GM19324 (cell line): ENCODE data around the gene PSMD5.
A peak's percentile ranks its signal among the peaks of the same experiment; 100 is the strongest.

Source experiments
- ATAC-seq: cut with Tn5 transposase; IDR thresholded peaks from one replicate; pipeline ENCODE4 v1.9.1; 2021; ENCODE audit warnings: mild to moderate bottlenecking, moderate library complexity; ENCODE audit not compliant: unreplicated experiment, low FRiP score

PSMD5 gene

GRCh38 chr9:120875643-120875953 lies 32.9 kb upstream of the PSMD5 start:
- no peak for ATAC-seq

DNA sequence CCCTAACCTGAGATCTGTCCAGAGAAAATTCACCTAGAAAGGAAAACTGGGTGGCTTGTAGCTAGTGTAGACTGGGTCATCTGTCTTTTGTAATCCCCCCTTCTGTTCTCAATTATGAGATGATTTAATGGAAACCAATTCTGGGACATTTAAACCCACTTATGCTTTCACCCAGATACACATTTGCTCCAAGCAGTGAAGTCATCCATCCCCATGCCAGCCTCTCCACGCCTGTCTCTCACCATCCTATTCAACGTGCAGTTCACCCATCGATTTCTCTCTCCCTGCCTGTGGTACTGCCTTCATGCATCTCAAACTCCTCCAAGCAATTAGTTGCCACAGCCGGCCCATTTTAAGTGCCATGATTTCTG lies 32.5 kb upstream of the PSMD5 start:
- ATAC-seq, result no peak

DNA sequence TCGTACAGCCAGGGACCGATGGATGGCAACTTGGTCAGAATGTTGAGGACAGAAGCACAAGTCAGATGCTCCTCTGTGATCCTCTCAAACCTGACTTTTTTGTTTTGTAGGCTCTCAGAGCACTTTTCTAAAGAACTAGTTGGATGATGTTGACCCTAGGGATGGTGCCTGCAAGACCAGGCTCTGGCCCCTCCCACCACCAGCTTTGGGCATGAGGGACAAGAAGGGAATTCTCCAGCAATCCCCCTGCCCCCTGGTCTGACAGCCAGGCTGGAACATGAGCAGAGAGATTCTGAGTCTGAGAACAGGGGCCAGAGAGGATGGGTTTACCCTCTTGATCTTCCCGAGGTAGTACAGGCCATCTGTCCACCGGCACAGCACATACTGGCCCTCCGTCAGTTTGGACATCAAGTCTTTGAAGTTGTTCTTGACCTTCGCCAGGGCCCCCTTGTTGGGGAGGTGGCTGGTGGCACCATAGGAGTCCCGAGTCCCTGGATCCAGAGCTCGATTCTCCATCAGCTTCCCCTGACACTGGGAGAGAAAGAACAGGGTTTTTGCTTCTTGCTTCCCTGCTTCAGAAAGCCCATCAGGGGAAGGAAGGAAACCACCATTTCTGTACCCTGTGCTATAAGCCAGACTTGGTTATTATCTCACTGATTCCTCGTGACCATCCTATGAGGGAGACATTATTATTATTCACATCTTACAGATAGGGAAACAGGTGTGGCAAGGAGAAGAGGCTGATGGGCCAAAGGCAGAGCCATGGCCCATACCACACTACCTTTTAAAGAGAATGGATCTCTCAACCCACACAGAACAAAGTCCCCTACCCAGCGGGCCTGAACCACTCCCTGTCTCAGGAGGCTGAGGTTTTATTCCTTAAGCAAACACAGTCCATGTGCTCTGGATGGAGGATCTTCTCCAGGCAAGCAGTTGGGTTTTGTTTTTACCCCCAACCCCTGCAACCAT lies 31.8 kb upstream of the PSMD5 start:
- ATAC-seq, result no peak

DNA sequence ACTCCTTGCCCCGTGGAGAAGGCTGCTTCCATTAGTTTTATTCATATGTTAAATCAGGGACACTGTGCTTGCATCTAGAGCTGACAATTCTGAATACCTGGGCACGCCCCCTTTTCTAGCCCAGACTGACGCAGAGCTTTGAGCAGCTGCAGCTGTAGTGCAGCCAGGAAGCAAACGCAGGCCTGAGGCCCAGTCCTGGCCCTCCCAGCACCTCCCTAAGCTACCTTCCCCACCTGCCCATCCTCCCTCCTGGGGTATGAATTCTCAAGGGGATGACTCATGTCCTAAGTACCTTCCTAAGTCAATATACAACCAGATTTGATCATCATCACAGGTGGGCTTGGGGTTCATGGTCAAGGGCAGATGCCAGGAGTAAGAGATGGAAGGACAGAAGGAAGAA lies 30.8 kb upstream of the PSMD5 start:
- no peak for ATAC-seq

- ATAC-seq, result no peak
Measured at GRCh38 chr9:120872791-120873502, 30.2 kb upstream of the PSMD5 start.

GRCh38 chr9:120870206-120870605 lies 27.5 kb upstream of the PSMD5 start:
- ATAC-seq, result no peak

DNA sequence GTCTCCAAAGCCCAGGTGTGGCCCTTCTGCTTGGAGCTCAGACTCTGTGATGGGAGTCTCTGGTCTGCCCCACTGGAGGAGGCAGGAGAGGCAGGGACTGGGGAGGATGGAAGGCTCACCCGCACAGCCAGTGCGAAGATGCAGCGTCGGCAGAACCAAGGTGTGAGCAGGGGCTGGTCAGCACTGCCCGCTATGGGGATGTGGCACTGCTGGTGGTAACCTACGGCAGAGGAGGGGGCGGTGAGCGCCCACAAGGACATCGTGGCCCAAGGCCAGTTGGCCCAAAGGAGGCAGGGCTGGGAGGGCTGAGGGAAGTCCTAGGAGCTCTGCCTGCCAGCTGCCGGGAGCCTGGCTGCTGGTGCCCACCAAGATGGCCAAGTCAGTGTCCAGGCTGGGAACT lies 27.0 kb upstream of the PSMD5 start:
- ATAC-seq, result no peak

GRCh38 chr9:120869360-120869687 lies 26.6 kb upstream of the PSMD5 start:
- no peak for ATAC-seq

- peak; percentile 93 for ATAC-seq
Measured at GRCh38 chr9:120868676-120869359, 26.1 kb upstream of the PSMD5 start.

DNA sequence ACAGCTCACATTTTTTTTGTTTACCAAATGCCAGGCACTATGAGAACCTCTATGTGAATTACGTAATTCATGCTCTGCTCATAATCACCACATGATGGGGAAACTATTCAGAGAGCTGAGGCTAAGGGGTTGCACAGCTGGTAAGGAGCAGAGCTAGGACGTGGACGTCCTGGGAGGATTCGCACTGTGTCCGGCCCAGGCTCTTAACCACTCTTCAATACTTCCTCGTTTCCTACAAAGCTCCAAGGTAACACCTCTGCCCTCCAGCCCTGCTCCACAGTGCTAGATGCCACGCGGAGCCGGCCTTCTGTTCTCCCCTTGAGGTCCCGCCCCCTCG lies 25.6 kb upstream of the PSMD5 start:
- ATAC-seq, result no peak

GRCh38 chr9:120867676-120868338 lies 25.1 kb upstream of the PSMD5 start:
- no peak for ATAC-seq

GRCh38 chr9:120866651-120867050 lies 23.9 kb upstream of the PSMD5 start:
- no peak for ATAC-seq

DNA sequence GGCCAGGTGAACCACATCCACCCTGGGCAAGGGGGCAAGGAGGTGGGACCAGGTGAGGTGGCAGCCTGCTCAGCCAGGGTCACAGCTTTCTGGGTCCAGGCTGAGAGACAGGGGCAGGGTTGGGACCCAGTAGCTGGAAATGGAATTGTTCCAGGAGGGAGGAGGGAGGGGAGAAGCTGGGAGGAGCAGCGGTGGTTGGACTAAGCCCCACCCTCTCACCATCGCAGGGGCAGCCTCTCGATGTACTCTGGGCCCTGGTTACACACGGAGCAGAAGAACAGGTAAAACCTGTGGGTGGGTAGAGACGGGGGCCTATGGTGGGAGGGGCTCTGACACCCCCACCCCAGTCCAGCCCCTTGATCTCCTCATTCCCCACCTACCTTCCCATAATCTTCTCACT lies 23.1 kb upstream of the PSMD5 start:
- no peak for ATAC-seq

- no peak for ATAC-seq
Measured at GRCh38 chr9:120865176-120865575, 22.5 kb upstream of the PSMD5 start.

GRCh38 chr9:120864719-120865118 lies 22.0 kb upstream of the PSMD5 start:
- ATAC-seq, result no peak

DNA sequence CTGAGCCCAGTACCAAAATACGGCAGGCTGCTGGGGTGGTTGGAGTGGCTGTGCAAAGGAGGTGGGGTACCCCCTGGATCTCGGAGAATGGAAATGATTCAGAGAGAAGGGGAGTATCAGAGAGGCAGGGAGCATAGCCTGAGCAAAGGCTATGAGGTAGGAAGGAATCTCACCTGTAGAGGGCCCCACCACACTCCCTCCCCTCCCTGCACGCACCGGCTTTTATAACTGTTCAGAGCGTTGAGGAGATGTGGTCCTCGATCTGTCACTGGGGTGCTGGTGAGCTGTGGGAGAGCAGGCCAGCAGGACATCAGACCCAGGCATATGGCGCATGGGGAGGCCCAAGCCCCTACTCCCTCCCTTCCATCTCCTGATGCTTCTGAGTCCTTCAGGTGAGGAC lies 21.1 kb upstream of the PSMD5 start:
- no peak for ATAC-seq

GRCh38 chr9:120862452-120862851 lies 19.7 kb upstream of the PSMD5 start:
- ATAC-seq, result no peak

GRCh38 chr9:120861935-120862334 lies 19.2 kb upstream of the PSMD5 start:
- ATAC-seq, result no peak

GRCh38 chr9:120860083-120860482 lies 17.4 kb upstream of the PSMD5 start:
- no peak for ATAC-seq

DNA sequence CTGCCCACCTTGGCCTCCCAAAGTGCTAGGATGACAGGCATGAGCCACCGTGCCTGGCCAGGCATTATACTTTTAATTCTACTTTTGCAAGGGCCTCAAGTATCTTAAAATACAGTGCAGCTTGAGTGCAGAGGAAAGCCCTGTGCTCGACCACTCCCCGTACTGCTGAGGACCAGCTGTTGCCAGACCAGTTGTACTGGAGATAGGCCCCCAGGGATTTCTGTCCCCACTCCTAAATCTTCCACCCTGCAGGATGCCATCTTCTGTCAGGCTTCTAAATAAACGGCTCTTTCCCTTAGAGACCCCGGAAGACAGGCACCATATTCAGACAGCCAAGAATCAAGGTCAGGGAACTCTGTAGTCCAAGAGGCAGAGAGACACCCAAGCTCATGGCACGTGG lies 16.6 kb upstream of the PSMD5 start:
- ATAC-seq, result no peak

- ATAC-seq, result no peak
Measured at GRCh38 chr9:120857902-120858301, 15.2 kb upstream of the PSMD5 start.
